Epithelial cell of prostate (primary cell): ENCODE measurements around the gene CSH1.
"Not testable (repeated sequence)": the region's sequence is repeated elsewhere in the genome, so short reads cannot be mapped to it uniquely, and the experiment has no call there.

Experiments used
- DNase-seq: peaks from one replicate; pipeline ENCODE4 v3.0.0-alpha.2; 2011; ENCODE audit warnings: low read depth, low spot score
- H3K27ac ChIP-seq: fragments of 450-650 bp; 2 replicates; pipeline ENCODE4 v1.5.1; 2017; ENCODE audit warnings: mild to moderate bottlenecking

Gene CSH1

GRCh38 chr17:63896524-63897354 lies at the start of gene CSH1:
TSS of gene CSH1 (minus strand) at chr17:63896574. CDS start at chr17:63896511, 63 bp downstream.
- DNase-seq, H3K27ac ChIP-seq: not testable (repeated sequence)

GRCh38 chr17:63945784-63946439 lies 49.5 kb upstream of the CSH1 start:
- H3K27ac ChIP-seq, result no peak overlapping the region
- no peak for DNase-seq

- no peak for DNase-seq
- no peak overlapping the region for H3K27ac ChIP-seq
Observed at GRCh38 chr17:63944736-63945499, 48.5 kb upstream of the CSH1 start.

GRCh38 chr17:63943745-63944144 lies 47.4 kb upstream of the CSH1 start:
- H3K27ac ChIP-seq, result no peak overlapping the region
- no peak for DNase-seq

GRCh38 chr17:63942309-63942985 lies 46.1 kb upstream of the CSH1 start:
- H3K27ac ChIP-seq, result no peak overlapping the region
- no peak for DNase-seq

- no peak for DNase-seq
- H3K27ac ChIP-seq, result no peak overlapping the region
Observed at GRCh38 chr17:63941751-63942150, 45.4 kb upstream of the CSH1 start.

GRCh38 chr17:63941162-63941561 lies 44.8 kb upstream of the CSH1 start:
- no peak for DNase-seq
- no peak overlapping the region for H3K27ac ChIP-seq

- no peak for DNase-seq
- no peak overlapping the region for H3K27ac ChIP-seq
Observed at GRCh38 chr17:63940584-63940983, 44.2 kb upstream of the CSH1 start.

- DNase-seq, result no peak
- H3K27ac ChIP-seq, result no peak overlapping the region
Observed at GRCh38 chr17:63939884-63940283, 43.5 kb upstream of the CSH1 start.

GRCh38 chr17:63939401-63939800 lies 43.0 kb upstream of the CSH1 start:
- no peak overlapping the region for H3K27ac ChIP-seq
- DNase-seq, result no peak

GRCh38 chr17:63937920-63938319 lies 41.5 kb upstream of the CSH1 start:
- no peak for DNase-seq

GRCh38 chr17:63937319-63937718 lies 40.9 kb upstream of the CSH1 start:
- no peak for DNase-seq
- H3K27ac ChIP-seq, result no peak overlapping the region

More at GRCh38 chr17:63937920-63938319, 41.5 kb upstream of the CSH1 start:
- no peak overlapping the region for H3K27ac ChIP-seq

GRCh38 chr17:63934183-63935112 lies 38.1 kb upstream of the CSH1 start:
- no peak overlapping the region for H3K27ac ChIP-seq

GRCh38 chr17:63933598-63933997 lies 37.2 kb upstream of the CSH1 start:
- no peak for DNase-seq
- no peak overlapping the region for H3K27ac ChIP-seq

More at GRCh38 chr17:63934183-63935112, 38.1 kb upstream of the CSH1 start:
- DNase-seq, result no peak

GRCh38 chr17:63932721-63933120 lies 36.3 kb upstream of the CSH1 start:
- H3K27ac ChIP-seq, result no peak overlapping the region
- no peak for DNase-seq

- no peak for DNase-seq
- H3K27ac ChIP-seq, result no peak within 1 kb of the TSS
Observed at GRCh38 chr17:63931981-63932561, 35.7 kb upstream of the CSH1 start, which contains the start of gene CD79B. TSS of gene CD79B (minus strand) at chr17:63932331. CDS start at chr17:63932261, 70 bp downstream.

- DNase-seq, result no peak
- no peak overlapping the region for H3K27ac ChIP-seq
Observed at GRCh38 chr17:63930951-63931575, 34.7 kb upstream of the CSH1 start.
